ENCODE results near the gene SLC8A1.

The SLC8A1 gene

DNA sequence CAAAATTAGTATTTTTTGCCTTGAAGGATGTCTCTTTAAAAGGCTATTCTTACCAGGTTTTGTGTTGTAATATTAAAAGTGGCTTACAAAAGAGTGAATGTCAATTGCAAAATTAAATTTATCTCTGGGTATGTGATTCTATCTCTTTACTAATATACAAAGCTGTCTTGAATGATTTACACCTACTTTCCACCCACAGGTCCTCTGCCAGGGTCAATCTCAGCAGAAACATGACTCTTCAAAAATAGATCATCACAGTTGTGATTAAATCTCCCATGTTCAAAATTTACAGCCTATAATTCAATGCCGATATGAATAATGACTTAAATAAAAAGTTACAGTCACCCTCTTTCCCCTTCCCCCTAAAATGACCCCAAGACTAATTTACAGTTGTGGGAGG, 78.8 kb downstream of the SLC8A1 start:
- no peak overlapping the region for H3K4me3 ChIP-seq (ENCODE audit: low read depth, low read length)
- TF ChIP-seq, protein P1, sequence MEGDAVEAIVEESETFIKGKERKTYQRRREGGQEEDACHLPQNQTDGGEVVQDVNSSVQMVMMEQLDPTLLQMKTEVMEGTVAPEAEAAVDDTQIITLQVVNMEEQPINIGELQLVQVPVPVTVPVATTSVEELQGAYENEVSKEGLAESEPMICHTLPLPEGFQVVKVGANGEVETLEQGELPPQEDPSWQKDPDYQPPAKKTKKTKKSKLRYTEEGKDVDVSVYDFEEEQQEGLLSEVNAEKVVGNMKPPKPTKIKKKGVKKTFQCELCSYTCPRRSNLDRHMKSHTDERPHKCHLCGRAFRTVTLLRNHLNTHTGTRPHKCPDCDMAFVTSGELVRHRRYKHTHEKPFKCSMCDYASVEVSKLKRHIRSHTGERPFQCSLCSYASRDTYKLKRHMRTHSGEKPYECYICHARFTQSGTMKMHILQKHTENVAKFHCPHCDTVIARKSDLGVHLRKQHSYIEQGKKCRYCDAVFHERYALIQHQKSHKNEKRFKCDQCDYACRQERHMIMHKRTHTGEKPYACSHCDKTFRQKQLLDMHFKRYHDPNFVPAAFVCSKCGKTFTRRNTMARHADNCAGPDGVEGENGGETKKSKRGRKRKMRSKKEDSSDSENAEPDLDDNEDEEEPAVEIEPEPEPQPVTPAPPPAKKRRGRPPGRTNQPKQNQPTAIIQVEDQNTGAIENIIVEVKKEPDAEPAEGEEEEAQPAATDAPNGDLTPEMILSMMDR (IDR thresholded peaks at IDR 0.05; ENCODE audit: low read depth, low read length): no peak

DNA sequence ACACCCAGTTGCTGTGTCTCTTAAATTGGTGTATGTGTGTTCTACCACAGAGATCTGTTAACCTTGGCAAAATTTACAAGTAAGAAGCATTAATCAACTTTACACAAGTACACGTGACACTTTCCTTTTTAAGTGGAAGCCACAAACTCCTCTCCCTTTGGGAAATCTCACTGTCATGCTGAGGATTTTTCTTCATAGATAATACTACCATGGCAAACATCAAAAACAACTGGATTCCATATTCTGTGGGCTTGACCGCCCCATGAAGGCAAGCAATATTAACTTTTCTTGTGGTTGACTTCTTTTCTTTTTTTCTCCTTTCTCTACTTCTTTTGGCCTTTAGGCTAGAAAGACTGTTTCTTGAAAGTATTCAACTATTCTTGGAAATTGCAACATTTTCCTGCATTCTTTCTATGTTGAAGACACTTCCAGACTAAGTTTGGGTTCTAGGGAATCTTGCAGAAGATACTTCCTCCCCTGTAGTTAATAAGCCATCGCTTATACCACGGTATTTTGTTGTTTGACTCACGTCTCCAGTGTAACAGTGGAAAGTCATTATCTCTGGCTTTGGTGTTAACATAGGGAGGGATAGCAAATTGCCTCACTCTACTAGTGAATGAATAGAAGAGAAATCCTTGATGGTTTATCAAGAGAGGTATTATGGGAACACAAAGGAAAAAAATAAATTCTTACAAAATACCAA, 79.5 kb downstream of the SLC8A1 start:
- TF ChIP-seq, protein P1 (IDR thresholded peaks at IDR 0.05; ENCODE audit: low read depth, low read length): no peak
- H3K4me3 ChIP-seq (ENCODE audit: low read depth, low read length): no peak overlapping the region; the same call in 1 of the 2 replicates

DNA sequence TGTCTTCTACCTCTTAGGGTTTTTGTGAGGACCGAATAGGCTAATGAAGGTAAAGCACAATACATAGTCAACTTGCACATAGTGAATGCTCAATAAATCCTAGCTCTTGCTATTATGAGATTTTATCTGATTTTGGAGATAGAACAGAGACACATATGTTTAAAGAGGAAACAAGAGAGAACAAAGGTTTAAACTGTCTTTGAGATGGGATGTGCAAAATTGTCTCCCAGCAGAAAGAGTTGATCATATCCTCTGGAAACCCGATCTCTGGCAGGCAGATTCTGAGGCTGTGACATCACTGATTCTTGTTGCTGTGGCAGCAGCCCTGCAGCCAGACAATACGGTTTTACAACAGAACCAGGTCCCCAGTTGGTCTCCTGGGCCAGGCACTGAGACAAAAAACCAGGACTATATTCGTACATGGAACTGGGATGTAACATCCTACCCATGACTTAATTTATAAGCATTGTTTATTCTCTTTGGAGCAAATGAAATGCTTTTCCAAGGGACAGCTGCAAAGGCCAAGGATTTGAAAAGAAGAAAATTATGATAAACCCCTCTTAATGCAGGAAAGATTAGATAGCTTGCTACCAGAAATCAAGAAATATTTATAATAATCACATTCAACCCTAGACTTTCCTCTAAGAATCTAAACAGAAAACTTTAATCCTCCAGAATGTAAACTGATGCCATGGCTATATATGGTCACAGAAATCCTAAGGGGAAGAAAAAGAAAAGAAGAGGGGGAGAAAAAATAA, 80.2 kb downstream of the SLC8A1 start:
- H3K4me3 ChIP-seq (ENCODE audit: low read depth, low read length): peak overlapping the region; percentile 21
- TF ChIP-seq, protein P1 (IDR thresholded peaks at IDR 0.05; ENCODE audit: low read depth, low read length): no peak

DNA sequence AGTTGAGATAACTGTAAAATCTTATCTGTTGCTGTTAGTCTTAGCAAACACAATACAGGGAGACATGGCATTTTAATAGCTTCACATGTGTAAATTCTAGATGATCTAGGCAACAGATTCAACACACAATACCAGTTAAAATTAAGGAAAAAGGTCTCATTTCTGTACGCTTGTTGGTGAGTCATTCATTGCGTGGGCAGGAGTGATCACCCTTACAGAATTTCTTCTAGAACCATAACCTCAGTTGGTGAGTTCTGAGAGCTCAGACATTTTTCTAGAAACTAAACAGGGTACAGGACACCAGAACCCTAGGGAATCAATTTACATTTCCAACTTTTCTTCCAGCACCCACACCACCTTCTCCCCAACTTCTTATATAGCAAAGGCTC, 81.9 kb downstream of the SLC8A1 start:
- TF ChIP-seq, protein P1 (IDR thresholded peaks at IDR 0.05; ENCODE audit: low read depth, low read length): no peak
- H3K4me3 ChIP-seq (ENCODE audit: low read depth, low read length): no peak overlapping the region

DNA sequence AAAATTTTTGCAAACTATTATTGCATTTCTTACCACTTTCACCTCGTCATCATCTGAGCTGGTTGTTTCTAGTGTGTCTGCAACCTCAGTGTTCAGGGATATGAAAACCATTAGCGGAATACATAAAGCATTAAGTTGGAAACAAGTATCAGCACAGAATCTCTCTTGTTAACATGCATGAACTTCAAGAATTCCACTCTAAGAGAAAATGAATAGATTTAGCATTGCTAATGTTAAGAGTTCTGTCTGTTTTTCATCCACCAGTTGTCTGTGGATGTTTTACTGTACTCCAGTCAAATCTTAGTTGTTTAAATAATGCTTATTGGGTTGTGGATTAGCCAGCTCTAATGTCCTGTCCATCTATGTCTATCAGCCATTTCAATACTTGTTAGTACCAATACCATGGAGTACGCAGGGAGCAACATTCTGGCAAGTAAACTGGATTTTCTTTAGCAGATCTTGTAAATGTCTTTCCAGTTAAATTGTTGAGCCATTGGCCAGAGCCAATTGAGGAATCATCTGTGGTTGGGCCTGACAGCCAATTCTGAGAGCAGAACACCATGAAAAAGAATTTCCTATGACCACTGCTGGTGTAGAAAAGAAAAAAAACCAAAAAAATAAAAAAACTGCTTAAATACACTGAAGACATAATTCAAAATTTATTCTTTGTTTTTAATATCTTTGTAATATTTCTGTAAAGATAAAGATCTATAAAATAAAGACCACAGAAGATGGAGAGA, 82.5 kb downstream of the SLC8A1 start:
- TF ChIP-seq, protein P1 (IDR thresholded peaks at IDR 0.05; ENCODE audit: low read depth, low read length): no peak

DNA sequence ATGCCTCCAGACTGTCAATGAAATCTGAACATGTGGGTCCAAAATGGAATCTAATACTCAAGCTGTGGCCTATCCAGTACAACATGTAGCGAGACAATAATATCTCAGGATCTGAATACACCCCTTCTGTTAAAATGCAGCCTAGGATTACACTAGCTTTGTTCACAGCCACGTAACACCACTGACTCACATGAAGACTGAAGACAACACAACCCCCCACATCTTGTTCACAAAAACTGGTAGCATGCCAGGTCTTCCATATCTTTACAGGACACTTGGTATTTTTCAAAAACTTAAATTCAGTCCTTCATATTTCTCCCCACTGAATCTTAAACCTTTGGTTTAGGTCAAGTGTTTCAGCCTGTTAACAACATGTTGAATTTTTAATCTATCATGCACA, 84.2 kb downstream of the SLC8A1 start:
- TF ChIP-seq, protein P1 (IDR thresholded peaks at IDR 0.05; ENCODE audit: low read depth, low read length): no peak
- H3K4me3 ChIP-seq (ENCODE audit: low read depth, low read length): no peak overlapping the region

More for the DNA sequence above, 82.5 kb downstream of the SLC8A1 start:
- H3K4me3 ChIP-seq (ENCODE audit: low read depth, low read length): no peak overlapping the region
